Measurements from ENCODE around the gene PSMD6. TPM values are rescaled to one million over a fixed set of nuclear protein-coding genes. Genes with fewer than 3 reads are reported as not detected.

Gene PSMD6
- total and polyA plus RNA-seq, 5 donors from 2014 or later = 86.7 to 139 (median 124) TPM

GRCh38 chr3:63974451-63974850, 48.8 kb downstream of the PSMD6 start:
- H3K27ac Mint-ChIP-seq = peak overlapping the region; percentile 79 to 92 (median 85)
- peaks cover 33% of the 10 kb centered on the region for H3K36me3 Mint-ChIP-seq
- DNase-seq (no peak), ATAC-seq (ENCODE audit: low read depth in 2 of 2) (no peak)
- Histone ChIP-seq H3K27ac (ENCODE audit: insufficient read depth, low read length, poor library complexity, severe bottlenecking) (no peak overlapping the region), H3K4me1 (ENCODE audit: control insufficient read depth, insufficient read depth, low read length, poor library complexity, severe bottlenecking) (peaks cover 99% of the 10 kb centered on the region), H3K27me3 (ENCODE audit: control insufficient read depth, insufficient read depth, low read length) (no peaks in the 10 kb centered on the region), H3K36me3 (ENCODE audit: control insufficient read depth, insufficient read depth, low read length) (peaks cover 20% of the 10 kb centered on the region), H3K4me3 (ENCODE audit: low read depth, low read length) (peak overlapping the region; percentile 35), H3K9me3 (ENCODE audit: control insufficient read depth in 2 of 2, low read length in 2 of 2) (no peaks in the 10 kb centered on the region)
- H3K4me3 Mint-ChIP-seq = peak overlapping the region; percentile 6 to 67 (median 52)
- H3K27me3 Mint-ChIP-seq = no peaks in the 10 kb centered on the region
- H3K4me1 Mint-ChIP-seq = peaks cover 31 to 99% (median 87%) of the 10 kb centered on the region in 4 donors
- no peaks in the 10 kb centered on the region for H3K9me3 Mint-ChIP-seq

DNA sequence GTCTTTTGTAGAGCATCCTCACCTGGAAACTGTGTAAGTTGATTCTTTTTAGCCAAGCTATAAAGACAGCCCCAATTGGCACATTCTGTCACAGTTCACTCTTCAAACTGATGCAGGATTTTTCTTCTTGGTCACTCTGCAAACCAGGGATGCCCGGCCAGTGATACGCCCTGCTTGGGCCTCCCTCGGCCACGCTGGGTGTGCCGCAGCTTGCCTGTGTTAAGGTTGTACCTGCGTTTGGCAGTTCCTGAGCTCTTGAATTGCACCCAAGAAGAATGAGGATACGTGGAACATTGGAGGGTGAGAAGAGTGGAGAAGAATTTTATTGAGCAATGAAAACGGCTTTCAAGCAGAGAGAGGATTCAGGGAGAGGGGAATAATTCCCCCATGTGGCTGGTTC, 49.9 kb downstream of the PSMD6 start:
- DNase-seq (no peak), ATAC-seq (ENCODE audit: low read depth in 2 of 2) (no peak)
- peak overlapping the region; percentile 47 to 96 (median 92) for H3K27ac Mint-ChIP-seq
- Histone ChIP-seq H3K27ac (ENCODE audit: insufficient read depth, low read length, poor library complexity, severe bottlenecking) (no peak overlapping the region), H3K4me1 (ENCODE audit: control insufficient read depth, insufficient read depth, low read length, poor library complexity, severe bottlenecking) (peaks cover 99% of the 10 kb centered on the region), H3K27me3 (ENCODE audit: control insufficient read depth, insufficient read depth, low read length) (no peaks in the 10 kb centered on the region), H3K4me3 (ENCODE audit: low read depth, low read length) (no peak overlapping the region), H3K9me3 (ENCODE audit: control insufficient read depth in 2 of 2, low read length in 2 of 2) (no peaks in the 10 kb centered on the region), H3K36me3 (ENCODE audit: control insufficient read depth, insufficient read depth, low read length) (peaks cover 20% of the 10 kb centered on the region)
- no peaks in the 10 kb centered on the region for H3K27me3 Mint-ChIP-seq
- H3K4me3 Mint-ChIP-seq = peak overlapping the region; percentile 60 to 74 (median 70)
- no peaks in the 10 kb centered on the region for H3K9me3 Mint-ChIP-seq
- H3K36me3 Mint-ChIP-seq = peaks cover 29% of the 10 kb centered on the region
- H3K4me1 Mint-ChIP-seq = peaks cover 29 to 92% (median 82%) of the 10 kb centered on the region in 4 donors

DNA sequence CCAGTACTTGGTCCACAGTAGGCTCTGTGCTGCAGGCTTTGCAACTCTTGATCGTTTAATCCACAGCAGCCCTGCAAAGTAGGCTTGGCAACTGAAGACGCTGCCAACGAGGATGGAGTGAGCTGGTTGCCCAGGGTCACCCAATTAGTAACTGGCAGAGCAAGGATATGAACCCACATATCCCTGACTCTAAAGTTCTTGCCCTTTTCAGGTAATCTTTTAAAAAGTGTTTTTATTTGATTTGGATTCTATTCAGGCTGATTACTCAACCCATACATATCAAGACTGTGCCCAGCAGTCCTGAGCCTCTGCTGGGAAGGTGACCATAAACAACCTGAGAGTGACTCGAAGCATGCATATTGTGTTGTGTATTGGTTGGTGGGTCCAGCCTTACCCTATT, 50.3 kb downstream of the PSMD6 start:
- H3K36me3 Mint-ChIP-seq = peaks cover 29% of the 10 kb centered on the region
- peak overlapping the region; percentile 99 for H3K4me3 ChIP-seq (ENCODE audit: low read depth, low read length)
- no peaks in the 10 kb centered on the region for H3K9me3 Mint-ChIP-seq
- H3K27me3 Mint-ChIP-seq = no peaks in the 10 kb centered on the region
- peaks cover 20% of the 10 kb centered on the region for H3K36me3 ChIP-seq (ENCODE audit: control insufficient read depth, insufficient read depth, low read length)
- peak overlapping the region; percentile 84 to 96 (median 92) for H3K27ac Mint-ChIP-seq
- DNase-seq = no peak
- H3K4me3 Mint-ChIP-seq = peak overlapping the region; percentile 60 to 74 (median 70)
- no peaks in the 10 kb centered on the region for H3K9me3 ChIP-seq (ENCODE audit: control insufficient read depth in 2 of 2, low read length in 2 of 2)
- peaks cover 30 to 89% (median 80%) of the 10 kb centered on the region in 4 donors for H3K4me1 Mint-ChIP-seq
- no peak for ATAC-seq (ENCODE audit: low read depth in 2 of 2)
- H3K27me3 ChIP-seq (ENCODE audit: control insufficient read depth, insufficient read depth, low read length) = no peaks in the 10 kb centered on the region
- H3K27ac ChIP-seq (ENCODE audit: insufficient read depth, low read length, poor library complexity, severe bottlenecking) = peak overlapping the region; percentile 86
- peaks cover 99% of the 10 kb centered on the region for H3K4me1 ChIP-seq (ENCODE audit: control insufficient read depth, insufficient read depth, low read length, poor library complexity, severe bottlenecking)

DNA sequence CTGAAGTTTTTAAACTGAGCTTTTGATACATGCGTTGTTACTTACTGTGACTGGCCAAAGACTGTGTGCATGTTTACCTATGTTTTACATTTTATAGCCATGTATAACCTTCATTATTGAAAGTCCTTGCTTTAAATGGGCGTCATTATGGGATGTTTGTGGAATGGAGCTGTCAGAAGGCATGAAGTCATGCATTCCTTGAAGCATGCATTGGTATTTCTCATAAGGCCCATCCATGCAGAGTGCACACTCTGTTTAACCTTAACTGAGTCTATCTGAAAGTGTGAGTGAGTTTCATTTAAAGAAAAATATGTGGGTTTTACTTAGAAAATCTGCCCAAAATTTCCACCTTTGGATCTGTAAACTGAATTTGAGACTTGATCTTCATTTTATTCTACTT, 51.1 kb downstream of the PSMD6 start:
- Histone ChIP-seq H3K4me1 (ENCODE audit: control insufficient read depth, insufficient read depth, low read length, poor library complexity, severe bottlenecking) (peaks cover 99% of the 10 kb centered on the region), H3K27me3 (ENCODE audit: control insufficient read depth, insufficient read depth, low read length) (no peaks in the 10 kb centered on the region), H3K4me3 (ENCODE audit: low read depth, low read length) (peak overlapping the region; percentile 99), H3K27ac (ENCODE audit: insufficient read depth, low read length, poor library complexity, severe bottlenecking) (peak overlapping the region; percentile 86), H3K36me3 (ENCODE audit: control insufficient read depth, insufficient read depth, low read length) (peaks cover 20% of the 10 kb centered on the region), H3K9me3 (ENCODE audit: control insufficient read depth in 2 of 2, low read length in 2 of 2) (no peaks in the 10 kb centered on the region)
- peaks cover 29% of the 10 kb centered on the region for H3K36me3 Mint-ChIP-seq
- peaks cover 31 to 88% (median 77%) of the 10 kb centered on the region in 4 donors for H3K4me1 Mint-ChIP-seq
- H3K4me3 Mint-ChIP-seq = peak overlapping the region; percentile 60 to 74 (median 70)
- no peaks in the 10 kb centered on the region for H3K9me3 Mint-ChIP-seq
- H3K27me3 Mint-ChIP-seq = no peaks in the 10 kb centered on the region
- DNase-seq (no peak), ATAC-seq (ENCODE audit: low read depth in 2 of 2) (no peak)
- H3K27ac Mint-ChIP-seq = peak overlapping the region; percentile 84 to 96 (median 84)

GRCh38 chr3:63970631-63971475, 52.4 kb downstream of the PSMD6 start:
- Histone ChIP-seq H3K4me1 (ENCODE audit: control insufficient read depth, insufficient read depth, low read length, poor library complexity, severe bottlenecking) (peaks cover 99% of the 10 kb centered on the region), H3K27me3 (ENCODE audit: control insufficient read depth, insufficient read depth, low read length) (no peaks in the 10 kb centered on the region), H3K36me3 (ENCODE audit: control insufficient read depth, insufficient read depth, low read length) (peaks cover 20% of the 10 kb centered on the region), H3K4me3 (ENCODE audit: low read depth, low read length) (peak overlapping the region; percentile 99), H3K9me3 (ENCODE audit: control insufficient read depth in 2 of 2, low read length in 2 of 2) (no peaks in the 10 kb centered on the region), H3K27ac (ENCODE audit: insufficient read depth, low read length, poor library complexity, severe bottlenecking) (peak overlapping the region; percentile 86)
- ATAC-seq (ENCODE audit: low read depth in 2 of 2) = no peak
- no peak for DNase-seq
- Mint-ChIP-seq H3K9me3 (no peaks in the 10 kb centered on the region), H3K4me3 (peak overlapping the region; percentile 90 to 99 (median 92)), H3K36me3 (peaks cover 25% of the 10 kb centered on the region), H3K27me3 (no peaks in the 10 kb centered on the region), H3K4me1 (peaks cover 24 to 87% (median 74%) of the 10 kb centered on the region in 4 donors), H3K27ac (peak overlapping the region; percentile 79 to 98 (median 96))

GRCh38 chr3:63969876-63970275, 53.4 kb downstream of the PSMD6 start:
- Mint-ChIP-seq H3K27ac (peak overlapping the region; percentile 93 to 98 (median 96)), H3K4me3 (peak overlapping the region; percentile 90 to 99 (median 92)), H3K9me3 (no peaks in the 10 kb centered on the region), H3K27me3 (no peaks in the 10 kb centered on the region), H3K4me1 (peaks cover 23 to 80% (median 67%) of the 10 kb centered on the region in 4 donors), H3K36me3 (peaks cover 20% of the 10 kb centered on the region)
- Histone ChIP-seq H3K4me3 (ENCODE audit: low read depth, low read length) (peak overlapping the region; percentile 99), H3K36me3 (ENCODE audit: control insufficient read depth, insufficient read depth, low read length) (peaks cover 18% of the 10 kb centered on the region), H3K27me3 (ENCODE audit: control insufficient read depth, insufficient read depth, low read length) (no peaks in the 10 kb centered on the region), H3K27ac (ENCODE audit: insufficient read depth, low read length, poor library complexity, severe bottlenecking) (peak overlapping the region; percentile 86), H3K9me3 (ENCODE audit: control insufficient read depth in 2 of 2, low read length in 2 of 2) (no peaks in the 10 kb centered on the region), H3K4me1 (ENCODE audit: control insufficient read depth, insufficient read depth, low read length, poor library complexity, severe bottlenecking) (peaks cover 95% of the 10 kb centered on the region)
- DNase-seq = no peak
- ATAC-seq (ENCODE audit: low read depth in 2 of 2) = no peak

DNA sequence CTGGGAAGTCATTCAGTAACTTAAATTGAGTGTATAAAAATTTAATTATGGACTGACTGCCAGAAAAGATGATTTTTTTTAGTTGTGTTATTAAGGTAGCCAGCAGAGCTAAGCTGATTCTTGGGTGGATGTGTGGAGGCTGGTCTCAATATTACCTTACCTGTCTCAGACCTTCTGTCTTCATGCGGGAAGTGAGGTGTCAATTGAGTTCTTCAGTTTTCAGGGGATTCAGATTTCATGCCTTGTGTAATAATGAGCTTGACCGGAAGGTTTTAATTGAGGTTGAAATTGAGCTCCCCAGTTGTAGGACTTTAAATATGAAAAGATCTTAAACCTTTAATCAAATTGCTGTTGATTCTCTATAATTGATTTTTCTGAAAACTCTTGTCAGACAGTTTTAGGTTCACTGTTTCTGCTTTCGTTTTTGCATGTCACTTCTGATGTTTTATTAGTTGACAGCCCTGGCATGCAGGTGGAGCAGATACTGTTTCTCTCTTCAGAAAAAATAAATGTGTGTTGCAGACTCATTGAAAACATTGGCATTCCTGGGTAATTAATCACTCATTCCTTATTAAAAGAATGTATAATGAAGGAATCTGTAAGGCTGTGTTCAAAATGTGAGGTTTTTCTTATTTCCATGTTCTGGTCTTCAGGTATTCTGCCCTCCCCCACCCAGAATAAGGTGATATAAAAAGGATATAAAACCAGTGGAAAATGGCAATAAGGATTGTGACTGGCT, 54.5 kb downstream of the PSMD6 start:
- ATAC-seq (ENCODE audit: low read depth in 2 of 2) = peak; percentile 43 to 44
- peaks cover 12% of the 10 kb centered on the region for H3K36me3 ChIP-seq (ENCODE audit: control insufficient read depth, insufficient read depth, low read length)
- DNase-seq = peak in 1 of 3 donors; percentile 53

More for the DNA sequence above, 54.5 kb downstream of the PSMD6 start:
- Mint-ChIP-seq H3K4me3 (peak overlapping the region; percentile 90 to 99 (median 92)), H3K27me3 (no peaks in the 10 kb centered on the region), H3K9me3 (no peaks in the 10 kb centered on the region), H3K27ac (peak overlapping the region; percentile 93 to 98 (median 96)), H3K4me1 (peaks cover 15 to 78% (median 60%) of the 10 kb centered on the region in 4 donors), H3K36me3 (peaks cover 11% of the 10 kb centered on the region)
- Histone ChIP-seq H3K9me3 (ENCODE audit: control insufficient read depth in 2 of 2, low read length in 2 of 2) (no peaks in the 10 kb centered on the region), H3K4me1 (ENCODE audit: control insufficient read depth, insufficient read depth, low read length, poor library complexity, severe bottlenecking) (peaks cover 84% of the 10 kb centered on the region), H3K27me3 (ENCODE audit: control insufficient read depth, insufficient read depth, low read length) (no peaks in the 10 kb centered on the region), H3K4me3 (ENCODE audit: low read depth, low read length) (peak overlapping the region; percentile 99), H3K27ac (ENCODE audit: insufficient read depth, low read length, poor library complexity, severe bottlenecking) (peak overlapping the region; percentile 86)

Measured in CD4-positive, CD25-positive, alpha-beta regulatory T cell (primary cell).